ENCODE measurements around the gene MPPED1.

The MPPED1 gene

DNA sequence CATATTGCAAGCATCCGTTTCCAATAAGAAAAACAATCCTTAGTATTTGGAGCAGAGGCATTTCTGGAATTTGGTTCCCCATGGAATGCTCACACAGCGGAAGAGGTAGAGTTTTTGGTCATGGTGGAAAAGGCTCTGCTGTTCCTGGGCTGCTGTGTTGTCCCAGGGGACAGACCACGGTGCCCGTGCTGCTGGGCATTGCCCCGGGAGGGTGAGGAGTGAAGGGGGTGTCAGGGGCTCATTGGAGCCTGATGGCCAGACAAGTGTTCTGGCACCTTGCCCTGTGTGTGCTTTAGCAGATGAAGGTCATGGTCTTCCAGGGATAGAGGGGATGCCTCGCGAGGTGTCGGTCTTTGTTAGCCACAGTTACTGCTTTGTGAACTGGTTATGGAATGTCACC, 61.2 kb downstream of the MPPED1 start:
- Histone ChIP-seq H4K8ac (ENCODE audit: low read length) (no peak overlapping the region), H3K4ac (ENCODE audit: low read depth in 1 of 2, low read length in 2 of 2) (no peak overlapping the region), H2BK5ac (ENCODE audit: low read depth, low read length, poor library complexity, severe bottlenecking) (no peak overlapping the region), H2BK120ac (ENCODE audit: low read depth, low read length) (no peak overlapping the region), H2BK15ac (ENCODE audit: low read depth, poor library complexity, severe bottlenecking) (no peak overlapping the region), H3K9ac (ENCODE audit: low read length) (no peak overlapping the region), H3K14ac (ENCODE audit: low read length in 2 of 2) (no peak overlapping the region), H2AK5ac (ENCODE audit: low read length, severe bottlenecking) (no peak overlapping the region), H3K27me3 (ENCODE audit: control insufficient read depth in 1 of 2, insufficient read depth in 1 of 2, low read length in 2 of 2) (peaks cover 4 to 10% of the 10 kb centered on the region in 2 experiments), H3K4me3 (ENCODE audit: insufficient read depth in 1 of 2, low read depth in 1 of 2, low read length in 2 of 2) (no peak overlapping the region), H3K79me1 (replicated peaks; ENCODE audit: low read length, poor library complexity, severe bottlenecking) (no peaks in the 10 kb centered on the region), H3K27ac (ENCODE audit: low read length, poor library complexity, severe bottlenecking) (no peak overlapping the region), H4K91ac (ENCODE audit: low read length) (no peak overlapping the region), H2AFZ (ENCODE audit: low read depth, low read length) (no peak overlapping the region), H3K36me3 (ENCODE audit: control insufficient read depth in 1 of 2, insufficient read depth in 2 of 2, low read depth in 1 of 2, low read length in 2 of 2) (no peaks in the 10 kb centered on the region), H3K4me2 (ENCODE audit: low read length, poor library complexity, severe bottlenecking) (no peak overlapping the region), H3K9me3 (ENCODE audit: control insufficient read depth, low read length) (no peaks in the 10 kb centered on the region), H2BK12ac (ENCODE audit: low read length in 2 of 2) (no peak overlapping the region), H3K18ac (ENCODE audit: low read depth in 1 of 2, low read length in 2 of 2) (no peak overlapping the region), H3K23ac (ENCODE audit: low read length in 2 of 2) (no peak overlapping the region), H3K4me1 (ENCODE audit: control insufficient read depth, insufficient read depth, low read depth, low read length) (peaks cover 3% of the 10 kb centered on the region)
- 77% methylated on average over 8 of the region's 8 CpGs for WGBS
- no peak for DNase-seq

DNA sequence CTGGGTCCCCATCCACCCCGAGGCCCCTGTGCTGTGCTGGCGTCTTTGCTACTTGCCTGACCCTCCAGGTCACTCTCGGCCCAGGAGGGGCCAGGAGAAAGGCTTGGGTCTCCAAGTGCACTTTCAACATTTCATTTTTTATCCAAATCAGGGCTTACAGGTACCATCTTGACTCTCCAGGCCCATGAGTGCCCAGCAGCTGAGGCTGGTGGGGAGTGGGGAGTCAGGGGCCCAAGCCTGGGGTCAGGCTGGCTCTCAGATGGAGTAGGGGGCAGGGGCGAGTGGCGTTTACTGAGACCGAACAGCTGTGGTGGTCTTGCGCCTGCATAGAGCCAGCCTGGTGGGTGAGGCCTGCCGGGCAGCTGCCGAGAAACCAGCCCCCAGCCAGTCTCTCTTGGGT, 61.6 kb downstream of the MPPED1 start:
- no peak overlapping the region for H3K23ac ChIP-seq (ENCODE audit: low read length in 2 of 2)
- no peak overlapping the region for H3K4me2 ChIP-seq (ENCODE audit: low read length, poor library complexity, severe bottlenecking)
- H2AK5ac ChIP-seq (ENCODE audit: low read length, severe bottlenecking), result no peak overlapping the region
- no peak overlapping the region for H4K91ac ChIP-seq (ENCODE audit: low read length)
- H3K9ac ChIP-seq (ENCODE audit: low read length), result no peak overlapping the region
- H3K14ac ChIP-seq (ENCODE audit: low read length in 2 of 2), result no peak overlapping the region
- no peak overlapping the region for H2AFZ ChIP-seq (ENCODE audit: low read depth, low read length)
- H3K4me1 ChIP-seq (ENCODE audit: control insufficient read depth, insufficient read depth, low read depth, low read length), result peaks cover 3% of the 10 kb centered on the region
- H2BK12ac ChIP-seq (ENCODE audit: low read length in 2 of 2), result no peak overlapping the region
- no peak overlapping the region for H3K4ac ChIP-seq (ENCODE audit: low read depth in 1 of 2, low read length in 2 of 2)
- DNase-seq, result no peak
- H4K8ac ChIP-seq (ENCODE audit: low read length), result no peak overlapping the region
- no peaks in the 10 kb centered on the region for H3K36me3 ChIP-seq (ENCODE audit: control insufficient read depth in 1 of 2, insufficient read depth in 2 of 2, low read depth in 1 of 2, low read length in 2 of 2)
- H3K27me3 ChIP-seq (ENCODE audit: control insufficient read depth in 1 of 2, insufficient read depth in 1 of 2, low read length in 2 of 2), result peaks cover 4 to 6% of the 10 kb centered on the region in 2 experiments
- H2BK5ac ChIP-seq (ENCODE audit: low read depth, low read length, poor library complexity, severe bottlenecking), result no peak overlapping the region
- no peak overlapping the region for H3K27ac ChIP-seq (ENCODE audit: low read length, poor library complexity, severe bottlenecking)
- no peak overlapping the region for H3K4me3 ChIP-seq (ENCODE audit: insufficient read depth in 1 of 2, low read depth in 1 of 2, low read length in 2 of 2)
- WGBS, result 80% methylated on average over 9 of the region's 9 CpGs
- no peaks in the 10 kb centered on the region for H3K79me1 ChIP-seq (replicated peaks; ENCODE audit: low read length, poor library complexity, severe bottlenecking)
- H3K18ac ChIP-seq (ENCODE audit: low read depth in 1 of 2, low read length in 2 of 2), result no peak overlapping the region
- H2BK120ac ChIP-seq (ENCODE audit: low read depth, low read length), result no peak overlapping the region
- no peak overlapping the region for H2BK15ac ChIP-seq (ENCODE audit: low read depth, poor library complexity, severe bottlenecking)
- no peaks in the 10 kb centered on the region for H3K9me3 ChIP-seq (ENCODE audit: control insufficient read depth, low read length)

DNA sequence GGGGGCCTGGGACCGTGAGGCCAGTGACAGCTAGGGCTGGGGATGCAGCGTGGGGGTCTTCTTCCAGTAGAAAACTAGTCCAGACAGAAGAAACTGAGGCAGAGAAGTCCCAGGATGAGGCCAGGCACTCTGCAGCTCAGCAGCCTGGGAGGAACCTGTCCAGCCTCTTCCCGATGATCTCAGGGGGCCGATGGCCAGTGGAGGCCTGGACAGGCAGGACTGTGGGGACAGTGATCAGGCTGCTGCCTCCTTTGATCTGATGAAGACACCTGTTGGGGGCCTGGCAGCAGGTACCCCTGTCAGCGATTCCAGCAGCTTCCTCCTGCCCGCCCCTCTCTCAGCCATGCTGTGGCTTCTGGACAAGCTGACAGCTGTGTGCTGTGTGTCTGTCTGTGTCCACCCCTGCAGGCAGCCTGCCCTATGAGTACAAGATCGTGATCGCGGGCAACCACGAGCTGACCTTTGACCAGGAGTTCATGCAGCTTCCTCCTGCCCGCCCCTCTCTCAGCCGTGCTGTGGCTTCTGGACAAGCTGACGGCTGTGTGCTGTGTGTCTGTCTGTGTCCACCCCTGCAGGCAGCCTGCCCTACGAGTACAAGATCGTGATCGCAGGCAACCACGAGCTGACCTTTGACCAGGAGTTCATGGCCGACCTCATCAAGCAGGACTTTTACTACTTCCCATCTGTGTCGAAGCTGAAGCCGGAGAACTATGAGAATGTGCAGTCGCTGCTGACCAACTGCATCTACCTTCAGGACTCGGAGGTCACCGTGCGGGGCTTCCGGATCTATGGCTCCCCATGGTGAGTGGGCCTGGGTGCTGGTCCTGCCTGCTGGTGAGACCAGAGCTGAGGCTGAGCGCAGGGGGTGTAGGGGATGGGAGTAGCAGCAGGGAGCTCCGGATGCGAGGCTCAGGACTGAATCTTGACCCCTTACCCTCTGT, 62.6 kb downstream of the MPPED1 start:
- no peak overlapping the region for H3K4me3 ChIP-seq (ENCODE audit: insufficient read depth in 1 of 2, low read depth in 1 of 2, low read length in 2 of 2)
- no peaks in the 10 kb centered on the region for H3K9me3 ChIP-seq (ENCODE audit: control insufficient read depth, low read length)
- no peak overlapping the region for H3K9ac ChIP-seq (ENCODE audit: low read length)
- no peak overlapping the region for H4K8ac ChIP-seq (ENCODE audit: low read length)
- no peak overlapping the region for H2BK15ac ChIP-seq (ENCODE audit: low read depth, poor library complexity, severe bottlenecking)
- H3K4me2 ChIP-seq (ENCODE audit: low read length, poor library complexity, severe bottlenecking), result no peak overlapping the region
- no peak overlapping the region for H2AK5ac ChIP-seq (ENCODE audit: low read length, severe bottlenecking)
- H2BK5ac ChIP-seq (ENCODE audit: low read depth, low read length, poor library complexity, severe bottlenecking), result no peak overlapping the region
- no peak overlapping the region for H3K18ac ChIP-seq (ENCODE audit: low read depth in 1 of 2, low read length in 2 of 2)
- peaks cover 3% of the 10 kb centered on the region for H3K4me1 ChIP-seq (ENCODE audit: control insufficient read depth, insufficient read depth, low read depth, low read length)
- H3K36me3 ChIP-seq (ENCODE audit: control insufficient read depth in 1 of 2, insufficient read depth in 2 of 2, low read depth in 1 of 2, low read length in 2 of 2), result no peaks in the 10 kb centered on the region
- DNase-seq, result peak; percentile 55
- no peak overlapping the region for H4K91ac ChIP-seq (ENCODE audit: low read length)
- H3K27ac ChIP-seq (ENCODE audit: low read length, poor library complexity, severe bottlenecking), result no peak overlapping the region
- no peak overlapping the region for H3K4ac ChIP-seq (ENCODE audit: low read depth in 1 of 2, low read length in 2 of 2)
- no peak overlapping the region for H3K14ac ChIP-seq (ENCODE audit: low read length in 2 of 2)
- no peak overlapping the region for H2BK120ac ChIP-seq (ENCODE audit: low read depth, low read length)
- WGBS, result 32% methylated on average over 26 of the region's 28 CpGs
- H2BK12ac ChIP-seq (ENCODE audit: low read length in 2 of 2), result no peak overlapping the region
- peaks cover 3 to 4% of the 10 kb centered on the region in 2 experiments for H3K27me3 ChIP-seq (ENCODE audit: control insufficient read depth in 1 of 2, insufficient read depth in 1 of 2, low read length in 2 of 2)
- no peaks in the 10 kb centered on the region for H3K79me1 ChIP-seq (replicated peaks; ENCODE audit: low read length, poor library complexity, severe bottlenecking)
- H3K23ac ChIP-seq (ENCODE audit: low read length in 2 of 2), result no peak overlapping the region
- no peak overlapping the region for H2AFZ ChIP-seq (ENCODE audit: low read depth, low read length)

DNA sequence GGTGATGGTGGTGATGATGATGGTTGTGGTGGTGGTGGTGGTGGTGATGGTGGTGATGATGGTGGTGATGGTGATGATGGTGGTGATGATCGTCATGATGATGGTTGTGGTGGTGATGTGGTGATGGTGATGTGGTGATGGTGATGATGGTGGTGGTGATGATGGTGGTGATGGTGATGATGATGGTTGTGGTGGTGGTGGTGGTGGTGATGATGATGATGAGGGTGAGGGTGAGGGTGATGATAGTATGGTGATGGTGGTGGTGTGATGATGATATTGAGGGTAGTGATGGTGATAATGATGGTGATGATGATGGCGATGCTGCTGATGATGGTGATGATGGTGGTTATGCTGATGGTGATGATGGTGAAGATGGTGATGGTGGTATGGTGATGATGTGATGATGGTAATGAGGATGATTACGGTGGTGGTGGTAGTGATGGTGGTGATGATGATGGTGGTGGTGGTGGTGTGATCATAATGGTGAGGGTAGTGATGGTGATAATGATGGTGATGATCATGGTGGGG, 63.8 kb downstream of the MPPED1 start:
- no peak overlapping the region for H3K14ac ChIP-seq (ENCODE audit: low read length in 2 of 2)
- no peak overlapping the region for H2BK12ac ChIP-seq (ENCODE audit: low read length in 2 of 2)
- H2BK5ac ChIP-seq (ENCODE audit: low read depth, low read length, poor library complexity, severe bottlenecking), result no peak overlapping the region
- H3K27ac ChIP-seq (ENCODE audit: low read length, poor library complexity, severe bottlenecking), result no peak overlapping the region
- no peak overlapping the region for H3K4ac ChIP-seq (ENCODE audit: low read depth in 1 of 2, low read length in 2 of 2)
- no peaks in the 10 kb centered on the region for H3K9me3 ChIP-seq (ENCODE audit: control insufficient read depth, low read length)
- H3K23ac ChIP-seq (ENCODE audit: low read length in 2 of 2), result no peak overlapping the region
- no peak overlapping the region for H4K91ac ChIP-seq (ENCODE audit: low read length)
- no peak overlapping the region for H2AK5ac ChIP-seq (ENCODE audit: low read length, severe bottlenecking)
- peaks cover 3% of the 10 kb centered on the region for H3K4me1 ChIP-seq (ENCODE audit: control insufficient read depth, insufficient read depth, low read depth, low read length)
- no peak overlapping the region for H2AFZ ChIP-seq (ENCODE audit: low read depth, low read length)
- H3K36me3 ChIP-seq (ENCODE audit: control insufficient read depth in 1 of 2, insufficient read depth in 2 of 2, low read depth in 1 of 2, low read length in 2 of 2), result no peaks in the 10 kb centered on the region
- H3K18ac ChIP-seq (ENCODE audit: low read depth in 1 of 2, low read length in 2 of 2), result no peak overlapping the region
- 83% methylated on average over 3 of the region's 3 CpGs for WGBS
- no peak overlapping the region for H3K9ac ChIP-seq (ENCODE audit: low read length)
- H3K79me1 ChIP-seq (replicated peaks; ENCODE audit: low read length, poor library complexity, severe bottlenecking), result no peaks in the 10 kb centered on the region
- no peak overlapping the region for H3K4me2 ChIP-seq (ENCODE audit: low read length, poor library complexity, severe bottlenecking)
- H2BK15ac ChIP-seq (ENCODE audit: low read depth, poor library complexity, severe bottlenecking), result no peak overlapping the region
- no peak overlapping the region for H3K4me3 ChIP-seq (ENCODE audit: insufficient read depth in 1 of 2, low read depth in 1 of 2, low read length in 2 of 2)
- H3K27me3 ChIP-seq (ENCODE audit: control insufficient read depth in 1 of 2, insufficient read depth in 1 of 2, low read length in 2 of 2), result peaks cover 4 to 9% of the 10 kb centered on the region in 2 experiments
- H2BK120ac ChIP-seq (ENCODE audit: low read depth, low read length), result no peak overlapping the region
- no peak for DNase-seq
- no peak overlapping the region for H4K8ac ChIP-seq (ENCODE audit: low read length)
